ENCODE data around the gene CMTM5.

DNA sequence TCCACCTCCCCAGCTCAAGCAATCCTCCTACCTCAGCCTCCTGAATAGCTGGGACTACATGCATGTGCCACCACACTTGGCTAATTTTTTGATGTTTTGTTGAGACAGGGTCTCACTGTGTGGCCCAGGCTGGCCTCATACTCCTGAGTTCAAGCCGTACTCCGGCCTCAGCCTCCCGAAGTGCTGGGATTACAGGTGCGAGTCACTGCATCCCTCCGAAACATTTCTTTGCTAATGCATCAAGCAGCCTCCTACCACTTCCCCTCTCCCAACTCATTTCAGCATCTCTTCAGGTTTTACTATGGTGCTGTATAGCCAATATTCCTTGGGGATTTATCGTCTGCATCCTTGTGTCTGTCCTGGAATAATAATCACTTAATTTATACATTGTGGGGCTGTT lies 21.9 kb upstream of the CMTM5 start:
- TF ChIP-seq, protein P1, sequence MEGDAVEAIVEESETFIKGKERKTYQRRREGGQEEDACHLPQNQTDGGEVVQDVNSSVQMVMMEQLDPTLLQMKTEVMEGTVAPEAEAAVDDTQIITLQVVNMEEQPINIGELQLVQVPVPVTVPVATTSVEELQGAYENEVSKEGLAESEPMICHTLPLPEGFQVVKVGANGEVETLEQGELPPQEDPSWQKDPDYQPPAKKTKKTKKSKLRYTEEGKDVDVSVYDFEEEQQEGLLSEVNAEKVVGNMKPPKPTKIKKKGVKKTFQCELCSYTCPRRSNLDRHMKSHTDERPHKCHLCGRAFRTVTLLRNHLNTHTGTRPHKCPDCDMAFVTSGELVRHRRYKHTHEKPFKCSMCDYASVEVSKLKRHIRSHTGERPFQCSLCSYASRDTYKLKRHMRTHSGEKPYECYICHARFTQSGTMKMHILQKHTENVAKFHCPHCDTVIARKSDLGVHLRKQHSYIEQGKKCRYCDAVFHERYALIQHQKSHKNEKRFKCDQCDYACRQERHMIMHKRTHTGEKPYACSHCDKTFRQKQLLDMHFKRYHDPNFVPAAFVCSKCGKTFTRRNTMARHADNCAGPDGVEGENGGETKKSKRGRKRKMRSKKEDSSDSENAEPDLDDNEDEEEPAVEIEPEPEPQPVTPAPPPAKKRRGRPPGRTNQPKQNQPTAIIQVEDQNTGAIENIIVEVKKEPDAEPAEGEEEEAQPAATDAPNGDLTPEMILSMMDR (IDR thresholded peaks at IDR 0.05) = no peak
- no peak for TF ChIP-seq POLR2A (IDR thresholded peaks at IDR 0.05)

Measured in esophagus squamous epithelium (tissue), 4 donors.